H1 (cell line): ENCODE measurements around the gene POLN. TPM values are rescaled to one million over a fixed set of nuclear protein-coding genes. Genes with fewer than 3 reads are reported as not detected.

ENCODE experiments used
- CBX8 ChIP-seq: fragments of 300-800, 300-1000 bp; sonication (generic); IDR thresholded peaks from 2 replicates; pipeline ENCODE4 v1.7.1; 2016; ENCODE audit warnings: low read depth, low read length, borderline replicate concordance
- EGR1 ChIP-seq: IDR thresholded peaks from 2 replicates; pipeline ENCODE4 v1.6.1; 2011; ENCODE audit warnings: low read depth, low read length, borderline replicate concordance
- GTF2F1 ChIP-seq: IDR thresholded peaks from 2 replicates; pipeline ENCODE4 v1.6.1; 2012; ENCODE audit warnings: low read depth, low read length, improper control_type of control experiment, borderline replicate concordance
- JUND ChIP-seq: IDR thresholded peaks from 2 replicates; pipeline ENCODE4 v1.6.1; 2011; ENCODE audit warnings: mild to moderate bottlenecking, improper control_type of control experiment, low read length
- POLR2AphosphoS5 ChIP-seq: IDR thresholded peaks from 2 replicates; pipeline ENCODE4 v1.6.1; 2011; ENCODE audit warnings: low read depth, low read length
- RBBP5 ChIP-seq: IDR thresholded peaks from 2 replicates; pipeline ENCODE4 v1.7.1; 2012; ENCODE audit warnings: low read depth, mild to moderate bottlenecking, inconsistent platforms, low read length, moderate library complexity, borderline replicate concordance
- TAF7 ChIP-seq: optimal IDR thresholded peaks from 2 replicates; pipeline ENCODE3; 2011; ENCODE audit warnings: low read depth, mild to moderate bottlenecking, inconsistent platforms, low read length, moderate library complexity, borderline replicate concordance
- ZNF274 ChIP-seq: IDR thresholded peaks from 2 replicates; pipeline ENCODE4 v1.7.0; 2012; ENCODE audit warnings: low read length, borderline replicate concordance; ENCODE audit errors: extremely low read depth
- polyA plus RNA-seq, 7 experiments: library from polyadenylated mRNA; depleted of rRNA in 3 of 7; stranded (reverse) in 5 of 7; unstranded in 2 of 7; fragments of >200 nt in 5 of 7; fragments of 200-250 nt in 2 of 7; gene quantifications; 1 replicate in 5 of 7; 2 replicates in 1 of 7; 4 replicates in 1 of 7; pipeline versions ENCODE4 v1.2.1 to v1.2.3, GENCODE V29; 2011 to 2013; ENCODE audit warnings: missing spikeins in 2 of 7, mixed read lengths in 2 of 7
- total RNA-seq: library from RNA; stranded (reverse); fragmentation: NEBNext Ultra II Directional; extraction: Animal tissue kit (Norgen Biotek cat#: 25700); gene quantifications from 2 replicates; pipeline ENCODE4 v1.2.1, GENCODE V29; 2021

Gene POLN
- total and polyA plus RNA-seq, 2 of the 8 experiments (the other 6 are each of a cell fraction or from before 2014, with no cell fraction given): 0.98 to 1.5 TPM

DNA sequence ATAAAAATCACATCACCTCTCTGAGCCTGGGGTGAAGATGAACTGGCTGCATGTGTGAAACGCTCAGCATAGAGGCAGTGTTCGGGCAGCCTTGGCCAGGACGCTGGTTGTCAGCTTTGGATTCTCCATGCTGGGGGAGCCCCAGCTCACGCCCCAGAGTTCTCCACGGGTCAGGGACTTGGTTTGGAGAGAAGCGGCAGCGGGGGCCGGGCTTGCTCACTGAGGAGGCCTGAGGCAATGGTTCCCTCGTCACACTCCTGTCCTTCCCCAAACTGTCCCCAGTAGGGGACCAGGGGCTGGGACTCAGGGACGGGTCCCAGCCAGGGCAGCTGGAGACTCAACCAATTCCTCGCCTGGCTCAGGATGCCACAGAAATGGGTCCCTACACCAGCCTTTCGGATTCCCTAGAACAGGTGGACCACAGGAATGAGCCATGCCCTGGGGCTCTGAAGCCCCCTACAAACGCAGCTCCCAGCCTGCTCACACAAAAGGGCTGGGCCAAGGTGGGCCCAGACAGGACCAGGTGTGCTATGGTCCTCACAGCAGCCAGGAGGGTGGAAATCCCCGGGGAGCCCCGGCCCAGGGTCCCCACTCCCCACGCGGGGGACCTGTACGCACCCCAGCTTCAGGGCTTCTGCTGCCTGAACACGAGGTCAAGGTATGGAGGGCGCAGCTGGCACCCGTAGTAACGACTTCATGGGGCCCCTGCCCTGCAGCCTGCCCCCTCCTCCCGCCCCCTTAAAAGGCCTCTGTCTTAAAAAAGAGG lies 18.6 kb upstream of the POLN start (continued):
- TF ChIP-seq RBBP5 (no peak), TAF7 (no peak), POLR2AphosphoS5 (no peak), EGR1 (no peak), JUND (no peak), ZNF274 (no peak), CBX8 (no peak), GTF2F1 (no peak)
